Tibial artery (tissue), 4 donors: ENCODE results near the gene COX18.

Source experiments
- DNase-seq, 2 donors: peaks; one replicate each; pipeline ENCODE4 v3.0.0-alpha.2; 2019
- H3K27ac ChIP-seq, 2 donors: fragments of 200-600 bp; sonication (generic) in 1 of 2; 1 replicate in 1 of 2; 2 replicates in 1 of 2; pipeline ENCODE4 v1.5.1; 2018 to 2019; ENCODE audit warnings: mild to moderate bottlenecking in 1 of 2
- H3K27me3 ChIP-seq, 2 donors: fragments of 200-600 bp; sonication (generic) in 1 of 2; one replicate each; pipeline versions ENCODE4 v1.5.1 to v1.6.0; 2016 to 2019
- H3K36me3 ChIP-seq, 3 donors: fragments of 200-600 bp; sonication (generic) in 2 of 3; one replicate each; pipeline ENCODE4 v1.5.1; 2016 to 2019; ENCODE audit warnings: mild to moderate bottlenecking in 2 of 3
- H3K4me1 ChIP-seq, 4 donors: fragments of 200-600 bp; sonication (generic) in 2 of 4; 1 replicate in 3 of 4; 2 replicates in 1 of 4; pipeline ENCODE4 v1.5.1; 2016 to 2019
- H3K4me3 ChIP-seq, 2 donors: fragments of 200-600 bp; sonication (generic) in 1 of 2; 1 replicate in 1 of 2; 2 replicates in 1 of 2; pipeline ENCODE4 v1.5.1; 2018 to 2019; ENCODE audit warnings: mild to moderate bottlenecking in 2 of 2
- H3K9me3 ChIP-seq, 3 donors: fragments of 200-600 bp; sonication (generic) in 1 of 3; one replicate each; pipeline ENCODE4 v1.5.1; 2016 to 2019
- CTCF ChIP-seq, 2 experiments: fragments of 200-600 bp in 1 of 2; fragments of 450-650 bp in 1 of 2; IDR thresholded peaks; one replicate each; pipeline ENCODE4 v1.5.1; 2017 to 2019; ENCODE audit warnings: antibody characterized with exemption in 2 of 2, mild to moderate bottlenecking in 1 of 2, moderate library complexity in 1 of 2
- intact Hi-C: fragments of 100-400 bp; cut with DNase I; formaldehyde crosslinking; loops from one replicate; pipeline ENCODE4 v1.15.0; 2023; ENCODE audit warnings: low total_unique reads

COX18 gene

GRCh38 chr4:73013310-73013709, 56.2 kb downstream of the COX18 start:
- TF ChIP-seq CTCF (IDR thresholded peaks at IDR 0.05) = no peak
- Histone ChIP-seq H3K9me3 (peaks cover 0 to 3% (median 0%) of the 10 kb centered on the region in 3 donors), H3K4me3 (no peak overlapping the region), H3K4me1 (peaks cover 0 to 10% (median 0%) of the 10 kb centered on the region in 4 donors), H3K36me3 (no peaks in the 10 kb centered on the region), H3K27ac (no peak overlapping the region), H3K27me3 (no peaks in the 10 kb centered on the region)
- intact Hi-C loops = no loop called here
- DNase-seq = no peak

GRCh38 chr4:73012673-73013072, 56.8 kb downstream of the COX18 start:
- Histone ChIP-seq H3K27me3 (no peaks in the 10 kb centered on the region), H3K36me3 (no peaks in the 10 kb centered on the region), H3K4me1 (peaks cover 0 to 7% (median 0%) of the 10 kb centered on the region in 4 donors), H3K9me3 (peaks cover 0 to 3% (median 0%) of the 10 kb centered on the region in 3 donors), H3K4me3 (no peak overlapping the region), H3K27ac (no peak overlapping the region)
- no peak for DNase-seq
- intact Hi-C loops = no loop called here
- TF ChIP-seq CTCF (IDR thresholded peaks at IDR 0.05) = no peak

- H3K4me3 ChIP-seq = no peak overlapping the region
Measured at GRCh38 chr4:73011629-73011985, 57.9 kb downstream of the COX18 start.

GRCh38 chr4:73010789-73011628, 58.5 kb downstream of the COX18 start:
- H3K4me1 ChIP-seq = no peaks in the 10 kb centered on the region
- H3K36me3 ChIP-seq = no peaks in the 10 kb centered on the region
- H3K27ac ChIP-seq = no peak overlapping the region
- TF ChIP-seq CTCF (IDR thresholded peaks at IDR 0.05) = no peak
- H3K9me3 ChIP-seq = peaks cover 0 to 3% (median 0%) of the 10 kb centered on the region in 3 donors
- H3K27me3 ChIP-seq = no peaks in the 10 kb centered on the region
- H3K4me3 ChIP-seq = no peak overlapping the region
- intact Hi-C loops = no loop called here
- no peak for DNase-seq

More at GRCh38 chr4:73011629-73011985, 57.9 kb downstream of the COX18 start:
- no peaks in the 10 kb centered on the region for H3K4me1 ChIP-seq
- peaks cover 0 to 3% (median 0%) of the 10 kb centered on the region in 3 donors for H3K9me3 ChIP-seq
- no peaks in the 10 kb centered on the region for H3K36me3 ChIP-seq
- no peak overlapping the region for H3K27ac ChIP-seq
- intact Hi-C loops = no loop called here
- no peak for DNase-seq
- H3K27me3 ChIP-seq = no peaks in the 10 kb centered on the region
- TF ChIP-seq CTCF (IDR thresholded peaks at IDR 0.05) = no peak

- peaks cover 0 to 3% (median 0%) of the 10 kb centered on the region in 3 donors for H3K9me3 ChIP-seq
- DNase-seq = no peak
- no peaks in the 10 kb centered on the region for H3K4me1 ChIP-seq
- no peak for TF ChIP-seq CTCF (IDR thresholded peaks at IDR 0.05)
- intact Hi-C loops = no loop called here
- H3K36me3 ChIP-seq = no peaks in the 10 kb centered on the region
- no peak overlapping the region for H3K4me3 ChIP-seq
- no peaks in the 10 kb centered on the region for H3K27me3 ChIP-seq
- H3K27ac ChIP-seq = no peak overlapping the region
Measured at GRCh38 chr4:73007526-73008100, 61.9 kb downstream of the COX18 start.
